Adrenal gland (tissue), 12 donors: ENCODE measurements around the gene STAG2. TPM values are rescaled to one million over a fixed set of nuclear protein-coding genes. Genes with fewer than 3 reads are reported as not detected.

ENCODE experiments used
- DNase-seq, 7 donors: peaks; one replicate each; pipeline ENCODE4 v3.0.0-alpha.2; 2019 to 2020
- H3K27ac ChIP-seq, 5 donors: fragments of 200-600 bp; sonication (generic) in 4 of 5; 1 replicate in 3 of 5; 2 replicates in 2 of 5; pipeline versions ENCODE4 v1.5.1 to v1.8.0; 2016 to 2020; ENCODE audit warnings: mild to moderate bottlenecking in 1 of 5
- H3K27me3 ChIP-seq: fragments of 200-600 bp; 2 replicates; pipeline ENCODE4 v1.8.0; 2021
- H3K36me3 ChIP-seq, 2 donors: fragments of 200-600 bp; replicated peaks in 1 of 2; 1 replicate in 1 of 2; 2 replicates in 1 of 2; pipeline versions ENCODE4 v1.5.1 to v1.8.0; 2018 to 2022
- H3K4me1 ChIP-seq, 2 donors: fragments of 200-600 bp; replicated peaks in 1 of 2; 1 replicate in 1 of 2; 2 replicates in 1 of 2; pipeline versions ENCODE4 v1.5.1 to v1.8.0; 2018 to 2021
- H3K4me3 ChIP-seq, 4 donors: fragments of 200-600 bp; sonication (generic) in 3 of 4; one replicate each; pipeline ENCODE4 v1.5.1; 2016 to 2018
- H3K9me3 ChIP-seq, 3 donors: fragments of 200-600 bp; sonication (generic) in 1 of 3; replicated peaks in 1 of 3; 1 replicate in 2 of 3; 2 replicates in 1 of 3; pipeline versions ENCODE4 v1.5.1 to v1.8.0; 2016 to 2021
- CTCF ChIP-seq, 6 experiments: fragments of 450-650 bp in 4 of 6; fragments of 200-600 bp in 2 of 6; sonication (generic) in 1 of 6; IDR thresholded peaks; 1 replicate in 5 of 6; 2 replicates in 1 of 6; pipeline versions ENCODE4 v1.5.1 to v1.8.0; 2016 to 2021; ENCODE audit warnings: antibody characterized with exemption in 6 of 6, mild to moderate bottlenecking in 2 of 6, moderate library complexity in 1 of 6
- POLR2A ChIP-seq, 2 donors: fragments of 450-650 bp; IDR thresholded peaks; one replicate each; pipeline ENCODE4 v1.6.1; 2017; ENCODE audit warnings: antibody characterized with exemption in 2 of 2, mild to moderate bottlenecking in 2 of 2, moderate library complexity in 1 of 2
- WGBS, 4 donors: extraction: QIAGEN DNeasy Blood & Tissue Kit in 2 of 4; methylation state at CpG; one replicate each; pipeline versions ENCODE4 v1.1.5 to v1.1.7; 2013 to 2017; 5-methylcytosine and 5-hydroxymethylcytosine counted together
- intact Hi-C, 2 donors: fragments of 100-400 bp; cut with DNase I; formaldehyde crosslinking; loops; one replicate each; pipeline versions ENCODE4 v1.14.1 to v1.15.0; 2022 to 2023
- polyA plus RNA-seq, 3 donors: library from polyadenylated mRNA; stranded (reverse); fragments of 200-250 nt in 2 of 3; fragments of 350-450 nt in 1 of 3; fragmentation: Illumina TruSeq in 1 of 3; extraction: RNeasy Lipid Tissue Mini Kit (QIAGEN cat#74804) in 1 of 3; gene quantifications; one replicate each; pipeline ENCODE4 v1.2.3, GENCODE V29; 2013 to 2014
- total RNA-seq, 9 donors: library from RNA; depleted of rRNA in 4 of 9; stranded (reverse); fragments of >200 nt in 4 of 9; fragments of 120-200 nt in 1 of 9; fragmentation: NEBNext Ultra II Directional in 1 of 9; extraction: Animal tissue kit (Norgen Biotek cat#: 25700) in 1 of 9; gene quantifications; one replicate each; pipeline versions ENCODE4 v1.1.0 to v1.2.4, GENCODE V29; 2013 to 2023
- donor health status: healthy with polysubstance abuse.
- donor health status: Bipolar disorder and iron deficiency.
- donor health status: DM: yes; HTN: yes; CAD: no.
- donor health status: DM: no; HTN: no; CAD: no.
- donor health status: DM: no; HTN: no; CAD: no.
- donor health status: DM: yes; HTN: yes; CAD: no.

Gene STAG2
- total and polyA plus RNA-seq, 12 donors, result 12.6 to 71.5 (median 54.9) TPM

- no peaks in the 10 kb centered on the region for H3K9me3 ChIP-seq
- no peak overlapping the region for H3K4me3 ChIP-seq
- no peak for TF ChIP-seq POLR2A (IDR thresholded peaks at IDR 0.05)
- TF ChIP-seq CTCF (IDR thresholded peaks at IDR 0.05), result no peak
- 54 to 96% (median 85%) methylated on average over 1 of the region's 1 CpG for WGBS, 4 donors
- H3K4me1 ChIP-seq, result peaks cover 0 to under 1% of the 10 kb centered on the region in 2 donors
- intact Hi-C loops, result no loop called here
- H3K27ac ChIP-seq, result no peak overlapping the region
- peaks cover 3% of the 10 kb centered on the region for H3K27me3 ChIP-seq
- H3K36me3 ChIP-seq, result no peaks in the 10 kb centered on the region
- no peak for DNase-seq
Observed at GRCh38 chrX:123988423-123989111, 27.1 kb downstream of the STAG2 start.

GRCh38 chrX:123989235-123989634 is 27.7 kb downstream of the STAG2 start:
- Histone ChIP-seq H3K4me3 (no peak overlapping the region), H3K9me3 (no peaks in the 10 kb centered on the region), H3K27ac (no peak overlapping the region), H3K4me1 (peaks cover 0 to 7% of the 10 kb centered on the region in 2 donors), H3K27me3 (peaks cover 3% of the 10 kb centered on the region), H3K36me3 (no peaks in the 10 kb centered on the region)
- intact Hi-C loops, result no loop called here
- TF ChIP-seq POLR2A (IDR thresholded peaks at IDR 0.05) (no peak), CTCF (IDR thresholded peaks at IDR 0.05) (no peak)
- 59 to 81% (median 78%) methylated on average over 1 of the region's 1 CpG for WGBS, 4 donors
- no peak for DNase-seq

- no peak for DNase-seq
- Histone ChIP-seq H3K27me3 (peaks cover 3% of the 10 kb centered on the region), H3K4me3 (no peak overlapping the region), H3K4me1 (peaks cover 0 to 7% of the 10 kb centered on the region in 2 donors), H3K36me3 (no peaks in the 10 kb centered on the region), H3K27ac (no peak overlapping the region), H3K9me3 (no peaks in the 10 kb centered on the region)
- intact Hi-C loops, result no loop called here
- 80 to 98% (median 87%) methylated on average over 2 of the region's 2 CpGs for WGBS, 4 donors
- no peak for TF ChIP-seq CTCF (IDR thresholded peaks at IDR 0.05)
- TF ChIP-seq POLR2A (IDR thresholded peaks at IDR 0.05), result no peak
Observed at GRCh38 chrX:123990169-123990568, 28.7 kb downstream of the STAG2 start.

GRCh38 chrX:123990602-123991001 is 29.1 kb downstream of the STAG2 start:
- no peak overlapping the region for H3K27ac ChIP-seq
- H3K9me3 ChIP-seq, result no peaks in the 10 kb centered on the region
- peaks cover 0 to 7% of the 10 kb centered on the region in 2 donors for H3K4me1 ChIP-seq
- H3K4me3 ChIP-seq, result no peak overlapping the region
- TF ChIP-seq CTCF (IDR thresholded peaks at IDR 0.05) (no peak), POLR2A (IDR thresholded peaks at IDR 0.05) (no peak)
- 56 to 74% (median 65%) methylated on average over 3 of the region's 3 CpGs for WGBS, 4 donors
- no peaks in the 10 kb centered on the region for H3K36me3 ChIP-seq
- intact Hi-C loops, result no loop called here
- peaks cover 3% of the 10 kb centered on the region for H3K27me3 ChIP-seq
- no peak for DNase-seq
